Omental fat pad (tissue), 4 donors: Measurements from ENCODE around the gene HENMT1. TPM values are rescaled to one million over a fixed set of nuclear protein-coding genes. Genes with fewer than 3 reads are reported as not detected.

ENCODE experiments used
- ATAC-seq: fragments of 150-250 bp; one replicate; pipeline ENCODE4 v1.9.1; 2016; ENCODE audit warnings: mild to moderate bottlenecking, moderate library complexity; ENCODE audit not compliant: low FRiP score
- DNase-seq: peaks from one replicate; pipeline ENCODE4 v3.0.0-alpha.2; 2019; ENCODE audit warnings: low spot score
- total RNA-seq, 4 donors: library from RNA; depleted of rRNA; stranded (reverse); fragments of >200 nt; gene quantifications; one replicate each; pipeline ENCODE4 v1.1.0, GENCODE V29; 2016
- TF ChIP-seq, protein P1 (sequence below), 3 donors: fragments of 450-650 bp; IDR thresholded peaks; one replicate each; pipeline ENCODE4 v1.5.1; 2016 to 2017; ENCODE audit warnings: antibody characterized with exemption in 3 of 3, mild to moderate bottlenecking in 3 of 3, moderate library complexity in 2 of 3

HENMT1 gene
- total RNA-seq, 4 donors from 2014 or later = 2.8 to 4.9 (median 4.5) TPM

DNA sequence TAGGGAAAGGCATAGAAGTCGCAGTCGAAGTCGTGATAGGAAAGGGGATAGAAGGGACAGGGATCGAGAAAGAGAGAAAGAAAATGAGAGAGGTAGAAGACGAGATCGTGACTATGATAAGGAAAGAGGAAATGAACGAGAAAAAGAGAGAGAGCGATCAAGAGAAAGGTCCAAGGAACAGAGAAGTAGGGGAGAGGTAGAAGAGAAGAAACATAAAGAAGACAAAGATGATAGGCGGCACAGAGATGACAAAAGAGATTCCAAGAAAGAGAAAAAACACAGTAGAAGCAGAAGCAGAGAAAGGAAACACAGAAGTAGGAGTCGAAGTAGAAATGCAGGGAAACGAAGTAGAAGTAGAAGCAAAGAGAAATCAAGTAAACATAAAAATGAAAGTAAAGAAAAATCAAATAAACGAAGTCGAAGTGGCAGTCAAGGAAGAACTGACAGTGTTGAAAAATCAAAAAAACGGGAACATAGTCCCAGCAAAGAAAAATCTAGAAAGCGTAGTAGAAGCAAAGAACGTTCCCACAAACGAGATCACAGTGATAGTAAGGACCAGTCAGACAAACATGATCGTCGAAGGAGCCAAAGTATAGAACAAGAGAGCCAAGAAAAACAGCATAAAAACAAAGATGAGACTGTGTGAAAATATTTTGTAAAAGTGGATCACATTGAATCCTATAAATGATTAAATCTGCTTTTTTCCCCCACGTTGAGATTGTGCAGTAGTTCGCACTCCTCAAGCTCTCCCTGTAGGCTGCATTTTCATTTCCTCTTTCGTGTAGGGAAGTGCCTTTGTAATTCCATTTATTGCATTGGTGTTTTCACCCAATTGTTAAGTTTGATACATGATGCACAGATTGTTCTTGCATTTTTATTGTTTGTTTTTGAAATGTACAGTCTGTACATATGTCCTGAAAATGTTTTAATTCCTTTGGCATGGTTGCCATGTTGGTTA lies 38.8 kb upstream of the HENMT1 start:
- DNase-seq = no peak
- TF ChIP-seq, protein P1, sequence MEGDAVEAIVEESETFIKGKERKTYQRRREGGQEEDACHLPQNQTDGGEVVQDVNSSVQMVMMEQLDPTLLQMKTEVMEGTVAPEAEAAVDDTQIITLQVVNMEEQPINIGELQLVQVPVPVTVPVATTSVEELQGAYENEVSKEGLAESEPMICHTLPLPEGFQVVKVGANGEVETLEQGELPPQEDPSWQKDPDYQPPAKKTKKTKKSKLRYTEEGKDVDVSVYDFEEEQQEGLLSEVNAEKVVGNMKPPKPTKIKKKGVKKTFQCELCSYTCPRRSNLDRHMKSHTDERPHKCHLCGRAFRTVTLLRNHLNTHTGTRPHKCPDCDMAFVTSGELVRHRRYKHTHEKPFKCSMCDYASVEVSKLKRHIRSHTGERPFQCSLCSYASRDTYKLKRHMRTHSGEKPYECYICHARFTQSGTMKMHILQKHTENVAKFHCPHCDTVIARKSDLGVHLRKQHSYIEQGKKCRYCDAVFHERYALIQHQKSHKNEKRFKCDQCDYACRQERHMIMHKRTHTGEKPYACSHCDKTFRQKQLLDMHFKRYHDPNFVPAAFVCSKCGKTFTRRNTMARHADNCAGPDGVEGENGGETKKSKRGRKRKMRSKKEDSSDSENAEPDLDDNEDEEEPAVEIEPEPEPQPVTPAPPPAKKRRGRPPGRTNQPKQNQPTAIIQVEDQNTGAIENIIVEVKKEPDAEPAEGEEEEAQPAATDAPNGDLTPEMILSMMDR (IDR thresholded peaks at IDR 0.05) = no peak
- no peak for ATAC-seq

DNA sequence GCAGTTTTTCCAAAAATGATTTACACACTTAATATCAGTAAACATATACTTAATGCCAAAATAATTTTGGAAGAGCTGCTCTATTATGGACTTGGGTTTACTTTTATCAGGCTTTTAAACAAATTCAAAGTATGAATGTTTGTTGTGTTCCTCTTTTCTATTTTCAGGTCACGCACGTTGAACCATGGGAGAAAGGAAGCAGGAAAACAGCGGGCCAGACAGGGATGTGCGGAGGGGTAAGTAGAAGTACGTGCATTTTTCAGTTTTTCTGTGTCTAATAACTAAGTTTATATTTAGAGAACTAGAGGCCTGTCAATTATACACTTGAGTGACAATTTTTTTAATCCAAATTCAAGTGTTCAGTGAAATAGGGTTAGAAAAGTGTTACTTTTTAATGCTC lies 34.6 kb upstream of the HENMT1 start:
- ATAC-seq (no peak), DNase-seq (no peak)
- TF ChIP-seq, protein P1 (IDR thresholded peaks at IDR 0.05) = no peak

DNA sequence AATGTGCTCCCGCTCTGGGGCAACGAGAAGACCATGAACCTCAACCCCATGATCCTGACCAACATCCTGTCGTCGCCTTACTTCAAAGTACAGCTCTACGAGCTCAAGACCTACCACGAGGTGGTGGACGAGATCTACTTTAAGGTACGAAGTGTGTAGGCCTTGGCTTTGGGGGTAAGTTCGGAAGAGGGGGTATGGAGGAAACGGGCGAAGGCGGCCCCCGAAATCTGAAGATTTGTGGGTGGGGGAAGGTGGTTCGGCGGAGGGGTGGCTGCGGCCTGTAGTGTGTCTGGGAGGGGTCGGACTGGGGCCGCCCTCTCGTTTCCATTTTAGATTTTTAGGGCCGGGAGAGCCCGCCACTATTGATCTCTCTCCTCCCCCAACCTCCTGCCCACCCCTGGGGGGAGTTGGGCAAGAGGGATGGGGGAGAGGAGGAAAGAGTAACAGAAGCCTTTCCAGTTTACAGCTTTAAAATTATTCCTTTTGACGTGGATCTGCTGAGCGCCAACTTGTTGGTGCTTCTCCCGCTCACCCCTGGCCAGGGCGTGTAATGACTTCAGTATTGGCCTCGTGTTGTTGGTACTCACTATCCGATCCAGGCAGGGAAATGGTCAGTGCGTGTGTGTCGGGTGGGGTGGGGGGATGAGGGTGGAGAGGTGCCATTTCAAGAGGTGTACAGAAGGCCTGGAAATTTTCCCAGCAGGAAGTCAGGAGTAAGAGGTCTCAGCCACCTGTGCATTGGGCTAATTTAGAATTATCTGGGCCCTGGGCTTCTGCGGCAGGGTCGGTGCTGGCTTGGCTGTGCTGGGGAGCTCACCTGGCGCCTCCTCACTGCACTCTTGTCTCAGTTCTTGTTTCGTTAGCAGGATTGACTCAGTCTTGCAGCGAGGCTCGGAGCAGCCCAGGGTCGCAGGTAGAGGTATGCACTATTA lies 32.1 kb upstream of the HENMT1 start:
- TF ChIP-seq, protein P1 (IDR thresholded peaks at IDR 0.05) = no peak
- peak; percentile 26 for DNase-seq
- ATAC-seq = peak; percentile 66

DNA sequence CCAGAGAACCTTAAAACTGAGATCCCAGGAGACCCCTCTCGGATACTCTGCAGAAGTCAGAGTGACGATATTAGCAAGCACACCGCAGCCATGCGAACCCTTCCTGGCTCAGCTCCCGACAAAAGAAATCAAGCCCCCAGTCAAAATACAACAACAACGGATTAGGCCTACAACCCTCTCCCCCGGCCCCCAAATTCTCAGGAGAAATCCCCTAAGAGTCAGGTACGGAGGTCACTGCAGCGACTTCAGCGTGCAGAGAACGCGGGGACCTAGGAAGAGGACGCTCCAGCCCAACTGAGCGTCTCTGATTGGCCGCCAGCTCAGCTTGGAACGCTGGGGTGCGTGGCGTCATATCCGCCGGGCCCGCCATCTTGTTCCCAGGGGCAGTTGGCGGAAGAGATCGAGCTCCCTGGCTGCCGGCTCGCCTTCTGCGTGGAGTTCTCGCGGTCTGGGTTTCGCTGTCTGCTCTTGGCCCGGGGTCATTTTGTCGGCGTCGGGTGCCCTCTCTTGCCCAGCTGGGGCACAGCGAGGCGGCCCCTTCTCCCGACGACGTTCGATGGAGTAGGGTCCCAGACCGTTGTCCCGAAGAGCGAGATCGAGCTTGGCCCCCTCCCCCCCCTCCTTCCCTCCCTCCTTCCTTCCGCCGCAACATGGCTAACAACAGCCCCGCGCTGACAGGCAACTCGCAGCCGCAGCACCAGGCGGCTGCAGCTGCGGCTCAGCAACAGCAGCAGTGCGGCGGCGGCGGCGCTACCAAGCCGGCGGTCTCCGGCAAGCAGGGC lies 31.2 kb upstream of the HENMT1 start, which contains the start of gene PRPF38B:
Gene PRPF38B, plus strand, starts transcription at position 369 of the 782 bp plus-strand sequence. Its CDS starts 282 bp downstream, at position 651.
- TF ChIP-seq, protein P1 (IDR thresholded peaks at IDR 0.05) = no peak
- peak; percentile 95 for ATAC-seq
- peak; percentile 85 for DNase-seq

DNA sequence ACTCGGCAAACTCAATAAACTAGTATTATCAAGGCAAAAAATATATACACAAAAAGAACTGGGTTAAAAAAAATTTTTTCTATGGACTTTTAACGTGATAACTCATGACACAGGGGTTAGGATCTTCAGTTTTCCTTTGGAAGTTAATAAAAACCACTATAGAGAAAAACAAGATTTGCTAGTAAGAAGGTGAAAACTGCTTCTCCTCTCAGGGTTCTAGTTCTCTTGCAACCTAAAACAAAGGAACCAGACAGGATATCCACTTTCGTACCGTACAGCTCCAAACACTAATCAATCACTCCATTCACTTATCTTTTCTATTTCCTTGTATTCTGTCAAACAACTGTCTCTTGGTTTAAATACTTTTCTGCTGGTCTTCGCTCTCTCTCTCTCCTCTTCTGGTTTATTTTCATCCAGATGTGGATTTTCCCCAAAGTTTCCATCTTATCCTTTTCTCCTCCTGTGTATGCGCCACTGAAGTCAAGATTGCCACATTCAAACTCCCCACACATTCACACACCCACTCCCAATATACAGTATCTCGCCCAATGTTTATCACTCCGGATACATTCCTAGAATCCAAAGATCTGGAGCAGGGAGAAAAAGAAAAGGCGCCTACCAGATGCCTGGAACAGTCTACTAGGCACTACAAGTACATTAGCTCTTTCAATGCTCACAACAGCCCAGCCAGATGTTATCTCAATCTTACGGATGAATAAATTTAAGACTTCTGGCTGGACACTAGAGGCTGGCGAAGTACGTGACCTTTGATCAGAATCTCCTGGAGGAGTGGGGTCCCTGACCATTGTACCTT lies 30.4 kb upstream of the HENMT1 start:
- peak; percentile 11 for ATAC-seq
- no peak for DNase-seq
- TF ChIP-seq, protein P1 (IDR thresholded peaks at IDR 0.05) = no peak
